HUDEP-2 (cell line): ENCODE measurements around the gene FHDC1.

Source experiments
- DNase-seq, 76 experiments: peaks; one replicate each; lab custom pipeline; 2025; ENCODE audit not compliant: unreplicated experiment in 76 of 76; lab: John Stamatoyannopoulos, UW

FHDC1 gene

DNA sequence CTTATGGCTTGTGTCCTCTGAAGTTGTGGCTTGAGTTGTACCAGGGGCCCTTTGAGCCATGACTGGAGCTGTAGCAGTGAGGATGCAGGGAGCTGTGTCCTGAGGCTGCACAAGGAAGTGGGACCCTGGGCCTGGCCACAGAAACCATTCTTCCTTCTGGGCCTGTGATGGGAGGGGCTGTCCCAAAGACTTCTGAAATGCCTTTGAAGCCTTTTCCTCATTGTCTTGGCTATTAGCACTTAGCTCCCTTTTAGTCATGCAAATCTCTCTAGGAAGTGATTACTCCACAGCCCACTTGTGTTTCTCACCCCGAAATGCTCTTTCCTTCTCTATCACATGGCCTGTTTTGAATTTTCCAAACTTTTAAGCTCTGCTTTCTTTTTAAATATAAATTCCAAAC is 92.4 kb downstream of the FHDC1 start:
- no peak for DNase-seq
